Gastrocnemius medialis (tissue), 4 donors: ENCODE data around the gene TOX4. TPM values are rescaled to one million over a fixed set of nuclear protein-coding genes. Genes with fewer than 3 reads are reported as not detected.
"Not testable (repeated sequence)": the region's sequence is repeated elsewhere in the genome, so short reads cannot be mapped to it uniquely, and the experiment has no call there.

Experiments
- ATAC-seq, 2 donors: fragments of 150-250 bp; one replicate each; pipeline ENCODE4 v1.9.1; 2016
- DNase-seq, 2 donors: peaks; one replicate each; pipeline ENCODE4 v3.0.0-alpha.2; 2019
- H3K27ac ChIP-seq, 4 donors: fragments of 200-600 bp; sonication (generic); 1 replicate in 1 of 4; 2 replicates in 3 of 4; pipeline ENCODE4 v1.5.1; 2016 to 2018; ENCODE audit warnings: mild to moderate bottlenecking in 2 of 4, moderate library complexity in 1 of 4
- H3K27me3 ChIP-seq, 3 donors: fragments of 200-600 bp; sonication (generic) in 2 of 3; 1 replicate in 1 of 3; 2 replicates in 2 of 3; pipeline versions ENCODE4 v1.5.1 to v1.6.0; 2016 to 2019; ENCODE audit warnings: mild to moderate bottlenecking in 1 of 3, moderate library complexity in 1 of 3
- H3K36me3 ChIP-seq, 2 donors: fragments of 200-600 bp; sonication (generic) in 1 of 2; one replicate each; pipeline ENCODE4 v1.5.1; 2017 to 2018
- H3K4me1 ChIP-seq, 2 donors: fragments of 200-600 bp; sonication (generic) in 1 of 2; one replicate each; pipeline ENCODE4 v1.5.1; 2016 to 2017; ENCODE audit warnings: mild to moderate bottlenecking in 2 of 2
- H3K4me3 ChIP-seq, 4 donors: fragments of 200-600 bp; sonication (generic) in 3 of 4; 1 replicate in 1 of 4; 2 replicates in 3 of 4; pipeline ENCODE4 v1.5.1; 2016 to 2019; ENCODE audit warnings: mild to moderate bottlenecking in 2 of 4
- H3K9me3 ChIP-seq, 3 donors: fragments of 200-600 bp; sonication (generic) in 2 of 3; 1 replicate in 1 of 3; 2 replicates in 2 of 3; pipeline ENCODE4 v1.5.1; 2016 to 2019
- POLR2A ChIP-seq, 2 donors: fragments of 450-650 bp; IDR thresholded peaks; one replicate each; pipeline ENCODE4 v1.6.1; 2017; ENCODE audit warnings: antibody characterized with exemption in 2 of 2, mild to moderate bottlenecking in 2 of 2, moderate library complexity in 2 of 2
- in situ Hi-C, 4 donors: fragments of 200-750 bp; cut with MboI; loops; one replicate each; pipeline versions ENCODE4 v1.15.0 to v1.8.0; 2017; ENCODE audit warnings: low sequenced_read_pairs in 4 of 4
- intact Hi-C: fragments of 100-400 bp; cut with DNase I; formaldehyde crosslinking; loops from one replicate; pipeline ENCODE4 v1.15.1; 2023; ENCODE audit warnings: low total_unique reads
- total RNA-seq, 4 donors: library from RNA; depleted of rRNA; stranded (reverse); fragments of >200 nt; gene quantifications; one replicate each; pipeline versions ENCODE4 v1.1.0 to v1.2.3, GENCODE V29; 2016
- TF ChIP-seq, protein P1 (sequence below), 5 experiments: fragments of 450-650 bp in 3 of 5; fragments of 200-600 bp in 2 of 5; sonication (generic) in 2 of 5; IDR thresholded peaks in 4 of 5; conservative IDR thresholded peaks in 1 of 5; 1 replicate in 4 of 5; 2 replicates in 1 of 5; pipeline ENCODE4 v1.5.1; 2016 to 2019; ENCODE audit warnings: antibody characterized with exemption in 5 of 5, mild to moderate bottlenecking in 3 of 5, moderate library complexity in 3 of 5

TOX4 gene
- total RNA-seq, 4 donors from 2014 or later = 57.2 to 135 (median 112) TPM

DNA sequence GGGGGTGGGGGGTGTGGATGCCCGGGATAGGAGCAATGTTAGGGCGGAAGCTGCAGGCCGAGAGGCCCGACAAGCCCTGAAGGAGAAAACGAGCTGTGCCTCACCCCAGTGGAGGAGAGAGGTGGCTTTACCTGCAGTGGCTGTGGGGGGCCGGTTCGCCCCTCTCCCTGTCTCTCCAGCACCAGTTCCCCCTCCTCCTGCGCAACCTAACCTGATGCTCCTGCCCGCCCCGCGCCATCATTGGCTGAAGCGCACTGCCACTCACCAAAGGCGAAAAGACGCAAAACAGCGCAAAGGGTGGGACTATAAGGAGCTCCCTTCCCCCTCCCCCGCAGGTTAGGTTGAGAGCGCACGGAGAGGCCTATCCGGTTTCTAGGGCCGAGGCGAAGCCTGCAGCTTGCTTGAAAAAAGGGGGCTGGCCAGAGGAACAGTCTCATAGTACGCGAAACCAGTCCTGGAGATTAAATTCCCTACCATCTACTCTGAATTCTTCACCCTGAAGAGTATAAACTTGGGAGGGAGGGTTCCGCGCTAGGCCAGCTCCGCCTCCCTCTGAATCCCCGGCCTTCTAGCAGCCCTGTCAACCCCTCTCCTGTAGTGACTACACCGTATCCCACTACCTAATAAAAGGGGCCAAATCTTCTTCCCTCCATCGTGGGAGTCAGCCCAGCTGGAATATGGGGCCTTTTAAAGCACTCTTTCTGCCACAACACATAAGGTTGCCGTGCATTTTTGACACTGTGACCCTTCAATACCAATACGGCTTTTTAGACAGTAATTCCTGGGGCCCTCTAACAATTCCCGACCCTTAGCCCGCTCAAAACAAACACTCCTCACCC, 39.7 kb upstream of the TOX4 start:
- in situ Hi-C loops (no loop called here), intact Hi-C loops (loop anchor here (1.0 to 5.0 kb wide), 4 partner anchors 19 to 120 kb away; partner anchors contain the start of genes CHD8, SUPT16H and TOX4)
- Histone ChIP-seq H3K27ac (peak overlapping the region; percentile 81 to 88 (median 86)), H3K4me3 (peak overlapping the region; percentile 76 to 99 (median 92)), H3K27me3 (no peaks in the 10 kb centered on the region), H3K9me3 (no peaks in the 10 kb centered on the region), H3K36me3 (no peaks in the 10 kb centered on the region), H3K4me1 (peaks cover 23 to 25% of the 10 kb centered on the region in 2 donors)
- ATAC-seq = peak; percentile 99 to 100
- TF ChIP-seq POLR2A (IDR thresholded peaks at IDR 0.05) = peak; percentile 30 to 41
- TF ChIP-seq, protein P1, sequence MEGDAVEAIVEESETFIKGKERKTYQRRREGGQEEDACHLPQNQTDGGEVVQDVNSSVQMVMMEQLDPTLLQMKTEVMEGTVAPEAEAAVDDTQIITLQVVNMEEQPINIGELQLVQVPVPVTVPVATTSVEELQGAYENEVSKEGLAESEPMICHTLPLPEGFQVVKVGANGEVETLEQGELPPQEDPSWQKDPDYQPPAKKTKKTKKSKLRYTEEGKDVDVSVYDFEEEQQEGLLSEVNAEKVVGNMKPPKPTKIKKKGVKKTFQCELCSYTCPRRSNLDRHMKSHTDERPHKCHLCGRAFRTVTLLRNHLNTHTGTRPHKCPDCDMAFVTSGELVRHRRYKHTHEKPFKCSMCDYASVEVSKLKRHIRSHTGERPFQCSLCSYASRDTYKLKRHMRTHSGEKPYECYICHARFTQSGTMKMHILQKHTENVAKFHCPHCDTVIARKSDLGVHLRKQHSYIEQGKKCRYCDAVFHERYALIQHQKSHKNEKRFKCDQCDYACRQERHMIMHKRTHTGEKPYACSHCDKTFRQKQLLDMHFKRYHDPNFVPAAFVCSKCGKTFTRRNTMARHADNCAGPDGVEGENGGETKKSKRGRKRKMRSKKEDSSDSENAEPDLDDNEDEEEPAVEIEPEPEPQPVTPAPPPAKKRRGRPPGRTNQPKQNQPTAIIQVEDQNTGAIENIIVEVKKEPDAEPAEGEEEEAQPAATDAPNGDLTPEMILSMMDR (IDR thresholded peaks at IDR 0.05 in 4 of 5, conservative IDR thresholded peaks at IDR 0.05 in 1 of 5) = no peak
- peak; percentile 97 to 99 for DNase-seq

- Histone ChIP-seq H3K4me3 (no peak overlapping the region), H3K27ac (no peak overlapping the region), H3K9me3 (no peaks in the 10 kb centered on the region), H3K4me1 (peaks cover 14% of the 10 kb centered on the region in 2 donors), H3K36me3 (no peaks in the 10 kb centered on the region), H3K27me3 (no peaks in the 10 kb centered on the region)
- DNase-seq = no peak
- ATAC-seq = no peak
- no peak for TF ChIP-seq POLR2A (IDR thresholded peaks at IDR 0.05)
- TF ChIP-seq, protein P1 (IDR thresholded peaks at IDR 0.05 in 4 of 5, conservative IDR thresholded peaks at IDR 0.05 in 1 of 5) = no peak
- intact Hi-C loops = no loop called here
- in situ Hi-C loops = no loop called here
These were observed 36.1 kb upstream of the TOX4 start for GRCh38 chr14:21440859-21441258.

- H3K4me1 ChIP-seq, H3K36me3 ChIP-seq, in situ Hi-C loops, H3K9me3 ChIP-seq, H3K4me3 ChIP-seq, ATAC-seq, intact Hi-C loops, H3K27ac ChIP-seq, DNase-seq, H3K27me3 ChIP-seq: not testable (repeated sequence)
These were observed 34.3 kb upstream of the TOX4 start for GRCh38 chr14:21442657-21443056.

GRCh38 chr14:21449899-21450216, 27.1 kb upstream of the TOX4 start:
- in situ Hi-C loops = no loop called here
- no peak for DNase-seq
- H3K36me3 ChIP-seq = no peaks in the 10 kb centered on the region
- no peak for TF ChIP-seq POLR2A (IDR thresholded peaks at IDR 0.05)
- TF ChIP-seq, protein P1 (IDR thresholded peaks at IDR 0.05 in 4 of 5, conservative IDR thresholded peaks at IDR 0.05 in 1 of 5) = no peak
- H3K4me1 ChIP-seq = peaks cover 15 to 19% of the 10 kb centered on the region in 2 donors
- no peaks in the 10 kb centered on the region for H3K27me3 ChIP-seq
- peak overlapping the region in 1 of 4 donors; percentile 11 for H3K27ac ChIP-seq
- ATAC-seq = no peak
- H3K4me3 ChIP-seq = no peak overlapping the region
- intact Hi-C loops = loop anchor here (10.0 kb wide), 1 partner anchor 765 kb away; the partner anchor contains the start of genes ANG and RNASE4
- H3K9me3 ChIP-seq = no peaks in the 10 kb centered on the region

DNA sequence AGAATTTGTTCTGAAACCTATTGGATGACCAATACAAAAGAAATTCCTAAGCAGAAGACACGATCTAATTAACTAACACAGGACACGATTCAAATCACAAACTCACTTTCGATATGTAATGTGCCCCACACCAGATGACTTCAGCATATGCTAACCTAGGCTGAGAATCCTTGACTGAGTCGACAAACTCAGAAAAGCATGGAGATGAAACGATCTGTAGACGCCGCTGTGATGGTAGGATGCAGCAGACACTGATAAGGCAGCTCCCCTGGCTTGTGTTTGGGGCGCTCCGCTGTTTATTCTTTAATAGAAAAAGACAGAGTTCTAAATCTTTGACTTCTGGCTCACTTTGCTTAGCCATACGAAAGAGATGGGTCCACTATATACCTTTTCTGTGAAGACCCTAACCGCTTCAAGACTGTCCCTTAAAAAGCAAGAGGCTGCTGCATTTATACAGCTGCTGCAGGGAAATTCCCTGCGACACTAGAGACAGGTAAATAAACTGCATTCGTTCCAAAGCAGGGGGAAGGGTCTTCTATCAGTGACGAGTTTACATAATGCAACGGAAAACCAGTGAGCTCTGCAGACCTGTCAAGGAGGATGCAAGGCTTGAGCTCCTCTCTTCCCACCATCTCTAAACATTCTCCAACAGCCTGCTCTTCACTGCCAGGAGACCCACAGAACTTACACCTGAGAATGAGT, 22.0 kb upstream of the TOX4 start:
- in situ Hi-C loops (no loop called here), intact Hi-C loops (loop anchor here (10.0 kb wide), 1 partner anchor 770 kb away; the partner anchor contains the start of genes ANG and RNASE4)
- H3K4me1 ChIP-seq = peaks cover 12 to 18% of the 10 kb centered on the region in 2 donors
- H3K9me3 ChIP-seq = no peaks in the 10 kb centered on the region
- H3K27me3 ChIP-seq = no peaks in the 10 kb centered on the region
- peak overlapping the region; percentile 88 to 98 (median 94) for H3K27ac ChIP-seq
- DNase-seq (no peak), ATAC-seq (no peak)
- no peak for TF ChIP-seq POLR2A (IDR thresholded peaks at IDR 0.05)
- TF ChIP-seq, protein P1 (IDR thresholded peaks at IDR 0.05 in 4 of 5, conservative IDR thresholded peaks at IDR 0.05 in 1 of 5) = no peak
- peak overlapping the region; percentile 68 to 97 (median 92) for H3K4me3 ChIP-seq
- peaks cover 0 to 7% of the 10 kb centered on the region in 2 donors for H3K36me3 ChIP-seq
